Heart left ventricle (tissue), 13 donors: ENCODE measurements around the gene USP46.

Source experiments
- CTCF ChIP-seq, 12 donors: fragments of 200-600 bp; sonication (generic) in 4 of 12; IDR thresholded peaks; one replicate each; pipeline versions ENCODE4 v1.5.0 to v1.8.0; 2018 to 2022; ENCODE audit warnings: antibody characterized with exemption in 12 of 12, mild to moderate bottlenecking in 5 of 12
- POLR2A ChIP-seq, 2 donors: fragments of 450-650 bp; IDR thresholded peaks; one replicate each; pipeline ENCODE4 v1.6.1; 2017; ENCODE audit warnings: antibody characterized with exemption in 2 of 2, mild to moderate bottlenecking in 2 of 2, moderate library complexity in 2 of 2
- donor health status: ischemic (EF 13 %, LVEDD 7.1; RV severe dilation, severe dysfunction).
- donor health status: DM: no; HTN: yes; CAD: no.
- donor health status: DM: no; HTN: no; CAD: no.
- donor health status: ischemic (EF 25% LVEDD 6.9; RV normal size, moderate dysfunction).
- donor health status: ischemic (EF 25% LVEDD 5.7; RV mildly dilated, moderate dysfunction).
- donor health status: ischemic (EF 35%, LVEDD 5.7; RV mildly dilated, moderate dysfunction).
- donor health status: nonischemic (EF 11% LVEDD 7.7; RV severe dilation, severe dysfunction).
- donor health status: DM: yes; HTN: yes; CAD: no.
- donor health status: PGD.
- donor health status: ischemic (EF 29% LVEDD 5.4; RV normal size, mild dysfunction).
- donor health status: nonischemic (EF 23%, LVEDD 6.1; RV moderate dilation, normal function).

GRCh38 chr4:52645300-52645699, 13.8 kb downstream of the USP46 start:
- TF ChIP-seq POLR2A (IDR thresholded peaks at IDR 0.05) = no peak
- no peak for TF ChIP-seq CTCF (IDR thresholded peaks at IDR 0.05)
